ENCODE measurements around the gene AVPR1B. TPM values are rescaled to one million over a fixed set of nuclear protein-coding genes. Genes with fewer than 3 reads are reported as not detected.

Gene AVPR1B
- polyA plus RNA-seq, 1 donor (not counting 4 experiments of a cell fraction or from before 2014, with no cell fraction given): not detected

DNA sequence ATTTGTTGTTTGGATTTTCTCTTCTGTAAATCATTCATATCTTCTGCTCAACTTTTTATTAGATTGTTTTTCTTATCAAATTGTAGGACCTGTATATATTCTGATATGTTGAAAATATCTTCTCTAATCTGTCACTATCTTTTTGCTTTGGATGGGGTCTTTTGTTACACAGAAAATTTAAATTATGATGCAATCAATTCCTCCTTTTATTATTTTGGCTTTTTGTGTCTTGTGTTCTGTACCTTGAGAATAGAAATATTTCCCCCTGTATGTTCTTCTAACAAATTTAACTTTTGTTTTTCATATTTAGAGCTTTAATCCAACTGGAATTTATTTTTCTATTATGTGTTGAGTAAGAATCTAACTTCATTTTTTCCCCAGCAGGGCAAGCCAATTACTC lies 3.2 kb upstream of the AVPR1B start:
- no peaks in the 10 kb centered on the region for H3K9me3 ChIP-seq (ENCODE audit: control insufficient read depth, low read depth, low read length)
- H3K79me2 ChIP-seq (ENCODE audit: control insufficient read depth, insufficient read depth, low read length): no peaks in the 10 kb centered on the region
- TF ChIP-seq, protein P1, sequence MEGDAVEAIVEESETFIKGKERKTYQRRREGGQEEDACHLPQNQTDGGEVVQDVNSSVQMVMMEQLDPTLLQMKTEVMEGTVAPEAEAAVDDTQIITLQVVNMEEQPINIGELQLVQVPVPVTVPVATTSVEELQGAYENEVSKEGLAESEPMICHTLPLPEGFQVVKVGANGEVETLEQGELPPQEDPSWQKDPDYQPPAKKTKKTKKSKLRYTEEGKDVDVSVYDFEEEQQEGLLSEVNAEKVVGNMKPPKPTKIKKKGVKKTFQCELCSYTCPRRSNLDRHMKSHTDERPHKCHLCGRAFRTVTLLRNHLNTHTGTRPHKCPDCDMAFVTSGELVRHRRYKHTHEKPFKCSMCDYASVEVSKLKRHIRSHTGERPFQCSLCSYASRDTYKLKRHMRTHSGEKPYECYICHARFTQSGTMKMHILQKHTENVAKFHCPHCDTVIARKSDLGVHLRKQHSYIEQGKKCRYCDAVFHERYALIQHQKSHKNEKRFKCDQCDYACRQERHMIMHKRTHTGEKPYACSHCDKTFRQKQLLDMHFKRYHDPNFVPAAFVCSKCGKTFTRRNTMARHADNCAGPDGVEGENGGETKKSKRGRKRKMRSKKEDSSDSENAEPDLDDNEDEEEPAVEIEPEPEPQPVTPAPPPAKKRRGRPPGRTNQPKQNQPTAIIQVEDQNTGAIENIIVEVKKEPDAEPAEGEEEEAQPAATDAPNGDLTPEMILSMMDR (optimal IDR thresholded peaks at IDR 0.05 in 1 of 3, IDR thresholded peaks at IDR 0.05 in 1 of 3, conservative IDR thresholded peaks at IDR 0.05 in 1 of 3; ENCODE audit: extremely low read depth in 1 of 3, insufficient read depth in 2 of 3, low read length in 3 of 3): no peak
- no peak for TF ChIP-seq EZH2 (IDR thresholded peaks at IDR 0.05; ENCODE audit: low read length)
- H3K27me3 ChIP-seq (ENCODE audit: control insufficient read depth, extremely low read depth, insufficient read depth, low read length): peaks cover 26% of the 10 kb centered on the region
- FAIRE-seq (no peak), DNase-seq (ENCODE audit: low read depth, low spot score) (no peak)
- H3K36me3 ChIP-seq (ENCODE audit: control insufficient read depth in 2 of 2, extremely low read depth in 1 of 2, insufficient read depth in 2 of 2, low read length in 2 of 2): no peaks in the 10 kb centered on the region
- H3K9ac ChIP-seq (ENCODE audit: control insufficient read depth, extremely low read depth, insufficient read depth, low read length): no peak overlapping the region
- no peaks in the 10 kb centered on the region for H4K20me1 ChIP-seq (ENCODE audit: control insufficient read depth, extremely low read depth, insufficient read depth, low read length)
- no peaks in the 10 kb centered on the region for H3K9me1 ChIP-seq (ENCODE audit: control insufficient read depth, extremely low read depth, insufficient read depth, low read length)
- no peak overlapping the region for H3K27ac ChIP-seq (ENCODE audit: control insufficient read depth, insufficient read depth, low read length)
- H3K4me1 ChIP-seq (ENCODE audit: control insufficient read depth, extremely low read depth, insufficient read depth, low read length): peaks cover 9% of the 10 kb centered on the region
- H2AFZ ChIP-seq (ENCODE audit: control insufficient read depth, low read length): no peak overlapping the region
- no peak overlapping the region for H3K4me3 ChIP-seq (ENCODE audit: control insufficient read depth in 2 of 3, extremely low read depth in 1 of 3, insufficient read depth in 2 of 3, low read depth in 1 of 3, low read length in 3 of 3)
- dilution Hi-C loops (cut with MboI; ENCODE audit: extremely low pct_ligation_motif_present, low sequenced_read_pairs): no loop called here
- H3K4me2 ChIP-seq (ENCODE audit: control insufficient read depth, extremely low read depth, insufficient read depth, low read depth, low read length): no peak overlapping the region

- Histone ChIP-seq H3K9me3 (ENCODE audit: control insufficient read depth, low read depth, low read length) (no peaks in the 10 kb centered on the region), H3K4me3 (ENCODE audit: control insufficient read depth in 2 of 3, extremely low read depth in 1 of 3, insufficient read depth in 2 of 3, low read depth in 1 of 3, low read length in 3 of 3) (no peak overlapping the region), H3K27me3 (ENCODE audit: control insufficient read depth, extremely low read depth, insufficient read depth, low read length) (peaks cover 31% of the 10 kb centered on the region), H3K4me1 (ENCODE audit: control insufficient read depth, extremely low read depth, insufficient read depth, low read length) (peaks cover 9% of the 10 kb centered on the region), H3K9me1 (ENCODE audit: control insufficient read depth, extremely low read depth, insufficient read depth, low read length) (no peaks in the 10 kb centered on the region), H3K27ac (ENCODE audit: control insufficient read depth, insufficient read depth, low read length) (no peak overlapping the region), H3K4me2 (ENCODE audit: control insufficient read depth, extremely low read depth, insufficient read depth, low read depth, low read length) (peak overlapping the region; percentile 79), H2AFZ (ENCODE audit: control insufficient read depth, low read length) (no peak overlapping the region), H3K9ac (ENCODE audit: control insufficient read depth, extremely low read depth, insufficient read depth, low read length) (no peak overlapping the region), H3K36me3 (ENCODE audit: control insufficient read depth in 2 of 2, extremely low read depth in 1 of 2, insufficient read depth in 2 of 2, low read length in 2 of 2) (no peaks in the 10 kb centered on the region), H3K79me2 (ENCODE audit: control insufficient read depth, insufficient read depth, low read length) (no peaks in the 10 kb centered on the region), H4K20me1 (ENCODE audit: control insufficient read depth, extremely low read depth, insufficient read depth, low read length) (no peaks in the 10 kb centered on the region)
- FAIRE-seq (no peak), DNase-seq (ENCODE audit: low read depth, low spot score) (no peak)
- no peak for TF ChIP-seq EZH2 (IDR thresholded peaks at IDR 0.05; ENCODE audit: low read length)
- TF ChIP-seq, protein P1 (optimal IDR thresholded peaks at IDR 0.05 in 1 of 3, IDR thresholded peaks at IDR 0.05 in 1 of 3, conservative IDR thresholded peaks at IDR 0.05 in 1 of 3; ENCODE audit: extremely low read depth in 1 of 3, insufficient read depth in 2 of 3, low read length in 3 of 3): no peak
- dilution Hi-C loops (cut with MboI; ENCODE audit: extremely low pct_ligation_motif_present, low sequenced_read_pairs): no loop called here
These were observed 376 bp downstream of the AVPR1B start for GRCh38 chr1:206116873-206117150.
